ENCODE measurements around the gene MLLT10.

MLLT10 gene

DNA sequence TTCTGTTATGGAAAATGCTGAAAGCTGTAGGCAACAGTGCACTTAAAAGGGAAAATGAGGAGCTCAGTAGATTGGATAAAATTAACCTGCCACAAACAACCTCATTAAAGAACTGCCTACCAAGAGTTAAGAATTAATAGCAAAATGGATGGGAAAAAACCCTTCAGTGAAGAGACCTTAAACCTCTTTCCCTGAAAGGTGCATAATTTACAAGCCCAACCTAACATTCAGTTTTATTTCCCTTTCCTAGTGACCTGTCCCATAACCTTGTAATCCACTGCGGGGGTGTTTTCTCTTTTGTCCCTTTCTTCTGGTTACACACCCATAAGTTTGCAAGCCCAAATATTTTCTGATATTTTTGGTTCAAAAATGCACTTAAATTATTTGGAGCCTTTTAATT is 30.5 kb upstream of the MLLT10 start:
- Mint-ChIP-seq H3K27ac (peak overlapping the region; percentile 71), H3K36me3 (ENCODE audit: low read depth) (no peaks in the 10 kb centered on the region), H3K4me3 (peak overlapping the region; percentile 39), H3K27me3 (ENCODE audit: low read depth, poor library complexity) (peaks cover 17% of the 10 kb centered on the region), H3K9me3 (no peaks in the 10 kb centered on the region), H3K4me1 (peaks cover 93% of the 10 kb centered on the region)
- TF ChIP-seq CTCF (IDR thresholded peaks at IDR 0.05) = no peak
- DNase-seq = no peak

DNA sequence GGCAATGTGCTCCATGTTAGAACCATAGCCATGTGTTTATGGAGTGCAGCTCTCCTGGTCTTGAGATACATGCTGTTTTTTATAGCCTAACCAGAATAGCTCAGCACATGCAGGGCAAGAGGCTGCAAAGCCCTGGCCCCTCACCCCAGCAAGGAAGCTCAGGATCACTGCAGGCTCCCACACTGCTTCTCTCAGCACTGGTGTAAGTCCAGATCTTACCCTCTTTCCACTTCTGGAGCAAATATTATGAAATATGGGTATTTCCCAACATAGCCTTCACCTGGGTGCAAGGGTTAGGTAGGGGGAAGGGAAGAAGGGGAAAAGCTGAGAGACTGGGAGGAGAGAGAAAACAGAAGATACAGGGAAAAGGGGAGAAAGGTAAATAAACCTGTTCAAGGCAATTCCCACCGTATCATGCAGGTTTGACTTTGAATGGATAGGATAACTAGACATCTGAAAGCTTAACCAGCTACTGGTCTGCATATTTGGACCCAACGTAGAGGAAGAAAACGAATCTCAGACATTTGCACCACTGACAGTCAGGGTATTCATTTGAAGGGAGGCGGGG is 28.2 kb upstream of the MLLT10 start:
- H3K36me3 Mint-ChIP-seq (ENCODE audit: low read depth) = no peaks in the 10 kb centered on the region
- peak overlapping the region; percentile 74 for H3K27ac Mint-ChIP-seq
- peak overlapping the region; percentile 84 for H3K4me3 Mint-ChIP-seq
- no peak for DNase-seq
- H3K4me1 Mint-ChIP-seq = peaks cover 94% of the 10 kb centered on the region
- H3K9me3 Mint-ChIP-seq = no peaks in the 10 kb centered on the region
- H3K27me3 Mint-ChIP-seq (ENCODE audit: low read depth, poor library complexity) = peaks cover 3% of the 10 kb centered on the region
- no peak for TF ChIP-seq CTCF (IDR thresholded peaks at IDR 0.05)

DNA sequence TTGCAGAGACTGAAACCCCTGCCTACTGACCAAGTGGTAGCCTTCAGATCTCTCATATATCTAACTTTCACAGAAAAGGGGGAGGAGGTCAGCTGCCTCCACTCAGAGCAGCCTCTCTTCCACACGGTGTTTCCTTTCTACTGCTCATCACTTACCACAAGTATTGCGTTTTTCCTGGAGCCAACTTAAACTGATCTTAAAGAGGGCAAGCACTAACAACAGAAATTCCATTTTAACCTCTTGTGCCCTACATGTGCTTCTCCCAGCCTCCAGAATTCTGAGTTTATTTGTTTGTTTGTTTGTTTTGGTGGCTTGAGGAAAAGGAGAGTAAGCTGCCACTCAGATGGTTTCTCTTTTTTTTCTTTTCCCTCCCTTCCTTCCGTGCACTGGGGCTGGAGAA is 27.7 kb upstream of the MLLT10 start:
- Mint-ChIP-seq H3K4me3 (peak overlapping the region; percentile 84), H3K27ac (peak overlapping the region; percentile 93), H3K36me3 (ENCODE audit: low read depth) (no peaks in the 10 kb centered on the region), H3K4me1 (peaks cover 94% of the 10 kb centered on the region), H3K9me3 (no peaks in the 10 kb centered on the region), H3K27me3 (ENCODE audit: low read depth, poor library complexity) (peaks cover under 1% of the 10 kb centered on the region)
- DNase-seq = no peak
- no peak for TF ChIP-seq CTCF (IDR thresholded peaks at IDR 0.05)

DNA sequence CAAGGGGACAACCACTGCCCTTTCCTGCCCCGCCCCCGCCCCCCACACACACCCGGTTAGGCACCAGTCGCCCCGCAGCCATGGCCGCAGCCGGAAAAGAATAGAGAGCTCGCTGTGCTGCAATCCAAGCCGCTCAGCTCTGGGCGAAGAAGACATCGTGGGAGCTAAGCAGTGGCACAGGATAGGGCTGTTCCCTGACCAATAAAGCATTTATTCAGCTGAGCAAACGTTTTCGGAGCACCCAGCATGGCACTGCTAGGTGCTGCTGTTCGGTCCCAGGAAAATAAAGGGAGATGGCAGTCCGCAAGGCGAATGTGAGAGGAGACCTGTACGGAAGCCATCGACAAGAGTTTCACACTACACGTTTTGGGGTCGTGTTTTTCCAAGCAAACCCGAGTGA is 26.9 kb upstream of the MLLT10 start:
- DNase-seq = no peak
- Mint-ChIP-seq H3K4me1 (peaks cover 94% of the 10 kb centered on the region), H3K27me3 (ENCODE audit: low read depth, poor library complexity) (peaks cover under 1% of the 10 kb centered on the region), H3K9me3 (no peaks in the 10 kb centered on the region), H3K27ac (peak overlapping the region; percentile 93), H3K4me3 (peak overlapping the region; percentile 84), H3K36me3 (ENCODE audit: low read depth) (no peaks in the 10 kb centered on the region)
- TF ChIP-seq CTCF (IDR thresholded peaks at IDR 0.05) = no peak

DNA sequence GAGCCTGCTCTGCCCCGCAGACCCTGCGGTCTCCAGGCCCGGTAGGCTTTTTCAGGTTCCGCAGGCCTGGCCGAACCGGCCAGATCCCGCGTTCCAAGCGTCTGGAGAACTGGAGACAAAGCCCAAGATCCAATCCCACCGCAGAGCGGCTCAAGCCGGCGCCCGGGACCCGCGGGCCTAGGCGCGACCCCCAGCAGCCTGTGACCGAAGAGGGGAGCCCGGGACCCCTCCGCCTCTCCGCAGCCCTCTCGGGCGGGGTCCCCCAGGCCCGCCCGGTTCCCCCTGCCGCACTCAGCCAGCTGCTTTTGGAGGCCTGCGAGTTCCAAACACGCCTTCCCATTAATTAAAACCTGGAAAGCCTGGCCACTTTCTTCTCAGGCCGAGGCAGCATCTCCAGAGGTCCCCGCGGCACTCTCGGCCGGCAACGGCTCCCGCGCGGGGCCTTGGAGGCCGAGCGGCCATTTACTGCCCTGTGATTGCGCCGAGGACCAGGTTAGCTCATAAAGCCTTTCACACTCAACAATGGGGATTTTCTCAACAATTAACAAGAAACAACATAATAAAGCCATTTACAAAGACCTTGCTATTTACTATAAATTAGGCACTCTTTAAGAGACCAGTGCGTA is 25.2 kb upstream of the MLLT10 start:
- Mint-ChIP-seq H3K27me3 (ENCODE audit: low read depth, poor library complexity) (peaks cover 5% of the 10 kb centered on the region), H3K27ac (peak overlapping the region; percentile 98), H3K4me3 (peak overlapping the region; percentile 84), H3K4me1 (peaks cover 92% of the 10 kb centered on the region), H3K9me3 (no peaks in the 10 kb centered on the region), H3K36me3 (ENCODE audit: low read depth) (peaks cover 5% of the 10 kb centered on the region)
- no peak for TF ChIP-seq CTCF (IDR thresholded peaks at IDR 0.05)
- no peak for DNase-seq

All from nephron progenitor cell (in vitro differentiated cells).